PC-3 (cell line): ENCODE measurements around the gene BLNK. TPM values are rescaled to one million over a fixed set of nuclear protein-coding genes. Genes with fewer than 3 reads are reported as not detected.

Experiments used
- ATAC-seq: fragments of 200-7000 bp; cut with Tn5 transposase; 2 replicates; pipeline ENCODE4 v1.9.1; 2020; ENCODE audit warnings: mild to moderate bottlenecking, moderate library complexity
- BruUV-seq: library from RNA; stranded (reverse); fragments of 400-500 nt; replicated peaks from 2 replicates; lab custom pipeline; 2021; lab: Mats Ljungman, UMichigan
- CTCF ChIA-PET: fragments of 300-600 bp; sonication (Branson Sonifier 250); formaldehyde crosslinking; loops from one replicate; lab custom pipeline; 2022; ENCODE audit warnings: antibody characterized with exemption; lab: Charles Lee
- POLR2A ChIA-PET: fragments of 300-600 bp; sonication (Branson Sonifier 250); formaldehyde crosslinking; loops from one replicate; lab custom pipeline; 2022; ENCODE audit warnings: antibody characterized with exemption; ENCODE audit not compliant: unreplicated experiment; lab: Charles Lee
- DNase-seq: peaks from one replicate; pipeline ENCODE4 v3.0.0-alpha.2; 2015
- H2AFZ ChIP-seq: fragments of 300-600 bp; sonication (generic); 2 replicates; pipeline ENCODE4 v1.6.0; 2016; ENCODE audit warnings: antibody characterized with exemption, low read length
- H3F3A ChIP-seq: fragments of 300-600 bp; sonication (generic); one replicate; pipeline ENCODE4 v1.6.0; 2017; ENCODE audit warnings: antibody characterized with exemption, low read length, control low read depth, mild to moderate bottlenecking; ENCODE audit not compliant: unreplicated experiment
- H3K27ac ChIP-seq: fragments of 300-600 bp; sonication (generic); 2 replicates; pipeline ENCODE4 v1.5.1; 2016; ENCODE audit warnings: mild to moderate bottlenecking, low read length
- H3K27me3 ChIP-seq: fragments of 300-600 bp; sonication (generic); 2 replicates; pipeline ENCODE4 v1.6.1; 2016; ENCODE audit warnings: low read length, mixed read lengths
- H3K36me3 ChIP-seq: fragments of 300-600 bp; sonication (generic); 2 replicates; pipeline ENCODE4 v1.6.1; 2016; ENCODE audit warnings: low read depth, mixed run types, low read length, mixed read lengths
- H3K4me1 ChIP-seq: fragments of 300-600 bp; sonication (generic); 2 replicates; pipeline ENCODE4 v1.5.1; 2016; ENCODE audit warnings: low read length; ENCODE audit not compliant: insufficient read depth
- H3K4me2 ChIP-seq: fragments of 300-600 bp; sonication (generic); 2 replicates; pipeline ENCODE4 v1.6.0; 2016; ENCODE audit warnings: low read length
- H3K4me3 ChIP-seq: fragments of 300-600 bp; sonication (generic); 2 replicates; pipeline ENCODE4 v1.5.1; 2016; ENCODE audit warnings: mild to moderate bottlenecking, low read length, mixed read lengths
- H3K79me2 ChIP-seq: fragments of 300-600 bp; sonication (generic); 2 replicates; pipeline ENCODE4 v1.6.1; 2017; ENCODE audit warnings: low read length, mixed read lengths
- H3K9ac ChIP-seq: fragments of 300-600 bp; sonication (generic); 2 replicates; pipeline ENCODE4 v1.6.0; 2016; ENCODE audit warnings: mild to moderate bottlenecking, low read length
- H3K9me2 ChIP-seq: fragments of 300-600 bp; sonication (generic); replicated peaks from 2 replicates; pipeline ENCODE4 v1.6.1; 2016; ENCODE audit warnings: mixed run types, low read length, mixed read lengths
- H3K9me3 ChIP-seq: fragments of 300-600 bp; sonication (generic); 2 replicates; pipeline ENCODE4 v1.6.1; 2016; ENCODE audit warnings: low read length, mixed read lengths
- H4K20me1 ChIP-seq: fragments of 300-600 bp; sonication (generic); 2 replicates; pipeline ENCODE4 v1.6.1; 2016; ENCODE audit warnings: low read length, mixed read lengths
- EZH2 ChIP-seq: fragments of 300-600 bp; sonication (generic); IDR thresholded peaks from one replicate; pipeline ENCODE4 v1.6.1; 2017; ENCODE audit warnings: antibody characterized with exemption, mild to moderate bottlenecking, low read length; ENCODE audit not compliant: unreplicated experiment
- EZH2phosphoT487 ChIP-seq: fragments of 300-600 bp; sonication (generic); IDR thresholded peaks from 2 replicates; pipeline ENCODE4 v1.6.1; 2018; ENCODE audit warnings: mild to moderate bottlenecking, antibody characterized with exemption, low read length, borderline replicate concordance
- intact Hi-C: fragments of 100-400 bp; cut with micrococcal nuclease; formaldehyde crosslinking; loops from 2 replicates; pipeline ENCODE4 v1.9.0; 2023
- total RNA-seq: library from RNA; depleted of rRNA; stranded (reverse); fragments of >200 nt; gene quantifications from 2 replicates; pipeline ENCODE4 v1.2.3, GENCODE V29; 2014
- TF ChIP-seq, protein P1 (sequence below): fragments of 300-600 bp; sonication (generic); conservative IDR thresholded peaks from 2 replicates; pipeline ENCODE4 v1.5.1; 2017; ENCODE audit warnings: antibody characterized with exemption, low read depth, mild to moderate bottlenecking, low read length

BLNK gene
- total RNA-seq, 1 experiment from 2014 or later = not detected

DNA sequence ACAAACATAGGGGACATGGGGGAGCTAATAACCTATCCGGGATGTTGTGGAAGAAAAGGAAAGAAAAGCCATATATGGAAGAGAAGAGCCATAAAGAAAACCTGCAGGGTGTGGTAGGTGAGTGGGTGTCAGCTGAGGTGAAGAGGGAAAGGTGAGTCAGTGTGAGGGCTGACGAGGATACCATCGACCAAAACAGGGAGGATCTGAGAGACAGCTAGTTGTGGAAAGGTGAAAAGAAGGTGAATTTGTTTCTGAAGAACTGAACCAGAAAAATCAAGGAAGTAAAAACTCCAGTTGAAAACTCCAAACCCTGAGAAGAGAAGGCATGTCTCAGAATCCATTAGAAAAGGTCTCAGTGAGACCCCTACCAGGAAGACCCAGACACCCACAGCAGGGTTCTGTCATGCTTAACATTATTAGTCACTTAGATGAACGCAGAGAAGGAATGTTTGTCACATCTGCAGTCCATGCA, 4.1 kb downstream of the BLNK start:
- DNase-seq (no peak), ATAC-seq (no peak)
- intact Hi-C loops = no loop called here
- no peak overlapping the region for H2AFZ ChIP-seq
- H3K4me3 ChIP-seq = no peak overlapping the region
- POLR2A ChIA-PET = no interaction called here
- TF ChIP-seq, protein P1, sequence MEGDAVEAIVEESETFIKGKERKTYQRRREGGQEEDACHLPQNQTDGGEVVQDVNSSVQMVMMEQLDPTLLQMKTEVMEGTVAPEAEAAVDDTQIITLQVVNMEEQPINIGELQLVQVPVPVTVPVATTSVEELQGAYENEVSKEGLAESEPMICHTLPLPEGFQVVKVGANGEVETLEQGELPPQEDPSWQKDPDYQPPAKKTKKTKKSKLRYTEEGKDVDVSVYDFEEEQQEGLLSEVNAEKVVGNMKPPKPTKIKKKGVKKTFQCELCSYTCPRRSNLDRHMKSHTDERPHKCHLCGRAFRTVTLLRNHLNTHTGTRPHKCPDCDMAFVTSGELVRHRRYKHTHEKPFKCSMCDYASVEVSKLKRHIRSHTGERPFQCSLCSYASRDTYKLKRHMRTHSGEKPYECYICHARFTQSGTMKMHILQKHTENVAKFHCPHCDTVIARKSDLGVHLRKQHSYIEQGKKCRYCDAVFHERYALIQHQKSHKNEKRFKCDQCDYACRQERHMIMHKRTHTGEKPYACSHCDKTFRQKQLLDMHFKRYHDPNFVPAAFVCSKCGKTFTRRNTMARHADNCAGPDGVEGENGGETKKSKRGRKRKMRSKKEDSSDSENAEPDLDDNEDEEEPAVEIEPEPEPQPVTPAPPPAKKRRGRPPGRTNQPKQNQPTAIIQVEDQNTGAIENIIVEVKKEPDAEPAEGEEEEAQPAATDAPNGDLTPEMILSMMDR = no peak
- TF ChIP-seq EZH2phosphoT487 (no peak), EZH2 (no peak)
- H3F3A ChIP-seq = no peaks in the 10 kb centered on the region
- H4K20me1 ChIP-seq = no peaks in the 10 kb centered on the region
- H3K9me2 ChIP-seq = no peaks in the 10 kb centered on the region
- CTCF ChIA-PET = no interaction called here
- no peak overlapping the region for H3K27ac ChIP-seq
- H3K36me3 ChIP-seq = no peaks in the 10 kb centered on the region
- no peaks in the 10 kb centered on the region for H3K4me1 ChIP-seq
- BruUV-seq = no TSS peak
- H3K4me2 ChIP-seq = no peak overlapping the region
- H3K27me3 ChIP-seq = peaks cover 19% of the 10 kb centered on the region; the same call in 1 of the 2 replicates
- H3K9me3 ChIP-seq = no peaks in the 10 kb centered on the region
- H3K9ac ChIP-seq = no peak overlapping the region
- H3K79me2 ChIP-seq = no peaks in the 10 kb centered on the region

DNA sequence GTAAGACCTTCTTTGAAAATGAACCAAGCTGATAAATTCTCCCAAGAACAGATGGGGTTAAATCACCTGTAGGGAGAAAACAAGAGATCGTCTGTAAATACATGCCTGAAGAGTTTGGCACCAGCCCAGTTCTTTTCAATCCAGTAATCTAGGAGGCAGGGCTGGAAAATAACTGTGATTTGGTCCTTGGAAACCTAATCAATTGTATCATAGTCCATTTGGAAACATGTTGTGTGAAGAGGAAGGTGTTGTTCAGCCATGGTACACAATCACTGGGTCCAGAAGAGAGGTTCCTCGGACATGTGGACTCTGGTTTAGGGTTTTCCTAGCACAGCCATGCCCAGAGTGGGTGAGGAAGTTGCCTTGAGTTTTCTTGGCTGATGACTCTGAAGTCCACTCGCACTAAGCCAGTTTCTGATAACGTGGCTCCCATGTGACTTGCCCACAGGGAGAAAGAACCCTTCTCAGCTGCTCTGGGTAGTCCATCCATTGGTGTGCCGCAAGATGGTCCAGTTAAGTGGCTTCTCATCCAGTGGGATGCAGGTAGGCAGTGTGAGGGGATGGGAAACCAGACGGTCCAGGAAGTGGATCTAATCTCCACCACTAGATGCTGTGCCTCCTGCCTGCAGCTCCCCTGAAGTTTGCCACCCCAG, 5.1 kb downstream of the BLNK start:
- Histone ChIP-seq H3K27ac (no peak overlapping the region), H3K27me3 (peaks cover 30% of the 10 kb centered on the region; the same call in 1 of the 2 replicates), H3F3A (no peaks in the 10 kb centered on the region), H3K9me3 (no peaks in the 10 kb centered on the region), H3K9ac (no peak overlapping the region), H3K36me3 (no peaks in the 10 kb centered on the region), H3K4me3 (no peak overlapping the region), H3K79me2 (no peaks in the 10 kb centered on the region), H4K20me1 (no peaks in the 10 kb centered on the region), H3K9me2 (no peaks in the 10 kb centered on the region), H3K4me2 (no peak overlapping the region), H2AFZ (no peak overlapping the region), H3K4me1 (no peaks in the 10 kb centered on the region)
- no peak for DNase-seq
- POLR2A ChIA-PET = no interaction called here
- no peak for ATAC-seq
- intact Hi-C loops = no loop called here
- BruUV-seq = no TSS peak
- CTCF ChIA-PET = no interaction called here
- no peak for TF ChIP-seq EZH2
- TF ChIP-seq EZH2phosphoT487 = no peak
- TF ChIP-seq, protein P1 = no peak

DNA sequence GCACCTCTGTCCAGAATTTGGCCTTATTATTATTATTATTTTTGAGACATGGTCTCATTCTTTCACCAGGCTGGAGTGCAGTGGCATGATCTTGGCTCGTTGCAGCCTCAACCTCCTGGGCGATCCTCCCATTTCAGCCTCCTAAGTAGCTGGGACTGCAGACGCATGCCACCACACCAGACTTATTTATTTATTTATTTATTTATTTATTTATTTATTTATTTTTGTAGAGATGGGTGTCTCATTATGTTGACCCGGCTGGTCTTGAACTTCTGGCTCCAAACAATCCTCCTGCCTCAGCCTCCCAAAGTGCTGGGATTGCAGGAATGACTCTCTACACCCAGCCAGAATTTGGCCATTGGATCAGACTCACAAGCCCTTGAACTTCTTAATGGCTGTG, 6.4 kb downstream of the BLNK start:
- no peaks in the 10 kb centered on the region for H3K4me1 ChIP-seq
- peaks cover 35% of the 10 kb centered on the region; the same call in 1 of the 2 replicates for H3K27me3 ChIP-seq
- H3K27ac ChIP-seq = no peak overlapping the region
- no peaks in the 10 kb centered on the region for H4K20me1 ChIP-seq
- H3K4me3 ChIP-seq = no peak overlapping the region
- no peak overlapping the region for H2AFZ ChIP-seq
- no peaks in the 10 kb centered on the region for H3K9me3 ChIP-seq
- no peaks in the 10 kb centered on the region for H3F3A ChIP-seq
- no peaks in the 10 kb centered on the region for H3K79me2 ChIP-seq
- no peaks in the 10 kb centered on the region for H3K36me3 ChIP-seq
- ChIA-PET POLR2A (no interaction called here), CTCF (no interaction called here)
- no peak overlapping the region for H3K4me2 ChIP-seq
- no peak overlapping the region for H3K9ac ChIP-seq
- ATAC-seq = no peak
- no peaks in the 10 kb centered on the region for H3K9me2 ChIP-seq
- TF ChIP-seq EZH2 = no peak
- TF ChIP-seq, protein P1 = no peak
- no peak for TF ChIP-seq EZH2phosphoT487
- no TSS peak for BruUV-seq
- intact Hi-C loops = no loop called here
- no peak for DNase-seq
